ENCODE results near the gene ATG10.
"Not testable (repeated sequence)": the region's sequence is repeated elsewhere in the genome, so short reads cannot be mapped to it uniquely, and the experiment has no call there.

The ATG10 gene

GRCh38 chr5:82244854-82245635 is 273.2 kb downstream of the ATG10 start:
- no peak for FAIRE-seq

GRCh38 chr5:82246960-82247574 is 275.2 kb downstream of the ATG10 start:
- peak; percentile 29 for FAIRE-seq

- no peak for FAIRE-seq
Measured at GRCh38 chr5:82252744-82253143, 280.9 kb downstream of the ATG10 start.

GRCh38 chr5:82255844-82256243 is 284.0 kb downstream of the ATG10 start:
- FAIRE-seq = no peak

GRCh38 chr5:82257247-82257646 is 285.4 kb downstream of the ATG10 start:
- FAIRE-seq = no peak

- FAIRE-seq = no peak
Measured at GRCh38 chr5:82257729-82258128, 285.9 kb downstream of the ATG10 start.

- peak; percentile 96 for FAIRE-seq
Measured at GRCh38 chr5:82259172-82259800, 287.5 kb downstream of the ATG10 start.

- FAIRE-seq = no peak
Measured at GRCh38 chr5:82265047-82265446, 293.2 kb downstream of the ATG10 start.

- not testable (repeated sequence) for FAIRE-seq
Measured at GRCh38 chr5:82267297-82267933, 295.6 kb downstream of the ATG10 start.

- FAIRE-seq = not testable (repeated sequence)
Measured at GRCh38 chr5:82269363-82269762, 297.5 kb downstream of the ATG10 start.

- FAIRE-seq = not testable (repeated sequence)
Measured at GRCh38 chr5:82272571-82273356, 300.9 kb downstream of the ATG10 start.

GRCh38 chr5:82273426-82273825 is 301.6 kb downstream of the ATG10 start:
- not testable (repeated sequence) for FAIRE-seq

GRCh38 chr5:82274343-82275211 is 302.8 kb downstream of the ATG10 start:
- no peak for FAIRE-seq

- no peak for FAIRE-seq
Measured at GRCh38 chr5:82275216-82275664, 303.4 kb downstream of the ATG10 start.

GRCh38 chr5:82276800-82277612 is 305.2 kb downstream of the ATG10 start:
- FAIRE-seq = no peak

- FAIRE-seq = no peak
Measured at GRCh38 chr5:82277613-82277986, 305.8 kb downstream of the ATG10 start.

- peak; percentile 93 for FAIRE-seq
Measured at GRCh38 chr5:82277987-82278710, 306.3 kb downstream of the ATG10 start, which contains the start of gene RPS23. RPS23 (minus strand) TSS chr5:82278354; CDS start chr5:82278323, 31 bp downstream.

GRCh38 chr5:82278711-82279370 is 307.0 kb downstream of the ATG10 start:
- no peak for FAIRE-seq

- no peak for FAIRE-seq
Measured at GRCh38 chr5:82283893-82284292, 312.1 kb downstream of the ATG10 start.

All from A204.1 (cell line).